ENCODE measurements around the gene PCSK6.
"Not testable (repeated sequence)": the region's sequence is repeated elsewhere in the genome, so short reads cannot be mapped to it uniquely, and the experiment has no call there.

The PCSK6 gene

DNA sequence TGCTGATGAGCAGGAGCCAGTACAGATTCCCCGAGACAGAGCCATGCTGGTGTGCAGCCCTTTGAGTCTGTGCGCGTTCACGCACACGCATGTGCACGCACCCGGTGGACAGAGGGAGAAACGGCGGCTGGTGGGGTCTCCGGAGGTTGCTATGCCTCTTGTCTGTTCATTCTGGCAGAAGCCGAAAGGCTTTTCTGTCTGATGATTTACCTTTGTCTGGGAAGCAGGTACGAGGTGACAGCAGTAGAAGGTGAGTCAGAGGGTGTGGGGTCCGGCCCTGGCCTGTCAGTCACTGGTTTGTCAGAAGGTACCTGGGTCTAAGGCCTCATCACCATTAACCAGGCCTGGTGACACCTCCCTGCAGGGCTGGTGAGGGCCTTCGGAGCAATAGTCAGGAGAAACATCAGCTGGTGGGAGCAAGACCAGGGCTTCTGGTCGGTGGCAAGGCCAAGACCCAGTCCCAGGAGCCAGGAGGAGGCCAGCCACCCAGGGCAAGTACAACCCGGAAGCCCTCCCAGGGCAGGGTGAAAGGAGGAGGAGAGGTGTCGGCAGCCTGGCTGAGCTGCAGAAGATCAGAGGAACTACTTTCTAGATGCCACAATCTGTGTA lies 7.5 kb downstream of the PCSK6 start:
- no peak for DNase-seq

DNA sequence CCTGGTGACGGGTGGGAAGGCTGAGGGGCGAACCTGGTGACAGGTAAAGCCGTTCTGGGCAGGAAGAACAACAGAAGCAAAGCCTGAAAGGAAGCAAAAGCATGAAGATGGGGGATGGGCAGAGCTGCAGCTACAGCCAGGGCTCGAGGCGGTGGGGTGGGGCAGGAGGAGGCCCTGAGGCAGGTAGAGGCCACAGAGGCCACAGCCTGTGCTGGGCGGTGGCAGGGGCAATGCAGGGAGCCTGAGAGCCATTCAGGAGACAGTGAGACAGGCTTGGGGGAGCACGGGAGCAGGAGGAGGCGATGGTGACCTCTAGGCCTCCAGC lies 8.2 kb downstream of the PCSK6 start:
- DNase-seq = no peak

DNA sequence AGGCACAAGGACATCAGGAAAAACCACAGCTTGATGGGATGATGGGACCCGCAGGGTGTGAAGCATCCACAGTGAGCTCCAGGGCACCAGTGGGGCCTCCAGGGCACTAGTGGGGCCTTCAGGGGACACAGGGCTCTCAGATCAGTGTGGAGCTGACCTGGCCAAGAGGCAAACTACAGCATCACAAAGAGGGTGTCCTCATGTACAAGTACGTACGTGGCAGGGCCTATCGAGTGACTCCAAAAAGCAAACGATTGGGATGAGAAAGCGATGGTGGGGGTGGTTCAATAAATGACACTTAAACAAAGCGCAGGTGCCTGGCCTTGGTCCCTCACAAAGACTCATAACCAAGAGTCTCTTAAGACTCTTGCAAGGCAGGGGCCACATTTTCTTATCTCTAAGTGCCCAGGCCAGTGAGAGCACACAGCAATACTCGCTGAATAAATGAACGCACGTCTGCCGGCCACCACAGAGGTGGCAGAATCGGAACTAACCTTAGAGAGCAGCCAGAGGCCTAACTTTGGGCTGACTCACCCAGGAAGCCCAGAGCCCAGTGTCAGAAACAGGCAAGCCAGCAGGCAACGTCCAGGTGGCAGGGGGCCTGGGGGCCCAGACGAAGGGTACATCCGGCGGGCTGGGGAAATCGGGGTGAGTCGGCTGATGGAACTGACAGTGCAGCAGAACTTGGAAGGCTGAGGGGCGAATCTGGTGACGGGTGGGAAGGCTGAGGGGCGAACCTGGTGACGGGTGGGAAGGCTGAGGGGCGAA lies 8.7 kb downstream of the PCSK6 start:
- DNase-seq = no peak

DNA sequence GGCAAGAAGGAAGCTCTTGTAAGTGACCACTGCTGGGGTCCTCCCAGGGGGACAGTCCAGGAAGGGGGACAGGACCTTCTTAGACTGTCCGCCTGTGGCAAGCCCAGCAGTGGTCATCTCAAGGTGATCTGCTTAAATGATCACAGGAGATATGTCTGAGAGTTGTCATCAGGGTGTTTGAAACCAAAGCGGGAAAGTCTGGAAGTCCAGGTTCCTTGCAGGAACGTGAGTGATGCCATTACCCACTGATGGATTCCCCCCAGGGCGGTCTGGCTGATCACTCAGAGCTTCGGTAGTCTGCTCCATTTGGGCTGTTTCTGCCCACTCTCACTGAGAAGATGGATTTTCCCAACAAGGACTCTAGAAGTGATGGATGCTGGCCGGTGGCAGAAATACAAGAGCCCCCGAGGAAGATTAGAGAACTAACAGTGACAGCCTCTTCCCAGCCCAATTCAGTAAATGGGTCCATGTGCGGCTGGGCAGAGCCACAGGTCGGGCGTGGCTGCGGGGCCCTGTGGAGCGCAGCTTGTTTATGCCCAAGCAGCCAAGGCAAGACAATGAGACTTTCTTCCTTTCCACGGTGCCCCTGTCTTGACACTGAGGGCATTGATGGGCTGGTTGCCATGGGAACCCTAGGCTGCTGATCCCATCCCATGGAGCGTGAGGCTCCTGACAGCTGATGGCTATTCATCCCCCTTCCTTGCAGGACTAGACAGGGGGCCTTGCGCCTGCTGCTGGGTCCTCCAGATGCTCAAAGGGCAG lies 9.5 kb downstream of the PCSK6 start:
- DNase-seq = no peak

DNA sequence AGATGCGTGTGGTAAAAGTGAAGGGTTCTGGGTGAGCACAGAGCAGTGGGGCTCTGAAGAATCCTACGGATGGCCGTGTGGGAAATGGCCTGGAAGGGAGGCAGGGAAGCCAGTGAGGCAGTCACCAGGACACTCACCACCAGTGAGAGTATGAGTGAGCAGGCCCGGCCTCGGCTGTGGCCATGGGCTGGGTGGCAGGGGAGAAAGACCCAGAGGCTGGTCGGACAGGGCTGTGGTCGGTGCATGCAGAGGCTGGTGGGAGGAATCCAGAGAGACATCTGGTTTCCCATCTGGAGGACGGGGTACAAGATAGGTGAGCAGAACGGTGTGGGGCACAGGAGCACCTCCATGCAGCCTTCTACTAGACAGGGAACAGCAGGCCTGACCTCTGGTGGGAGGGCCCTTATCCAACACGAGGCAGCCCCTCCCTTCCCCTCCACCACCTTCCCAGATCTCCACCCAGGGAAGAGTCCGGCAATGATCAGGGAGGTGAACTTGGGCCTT lies 10.1 kb downstream of the PCSK6 start:
- no peak for DNase-seq

DNA sequence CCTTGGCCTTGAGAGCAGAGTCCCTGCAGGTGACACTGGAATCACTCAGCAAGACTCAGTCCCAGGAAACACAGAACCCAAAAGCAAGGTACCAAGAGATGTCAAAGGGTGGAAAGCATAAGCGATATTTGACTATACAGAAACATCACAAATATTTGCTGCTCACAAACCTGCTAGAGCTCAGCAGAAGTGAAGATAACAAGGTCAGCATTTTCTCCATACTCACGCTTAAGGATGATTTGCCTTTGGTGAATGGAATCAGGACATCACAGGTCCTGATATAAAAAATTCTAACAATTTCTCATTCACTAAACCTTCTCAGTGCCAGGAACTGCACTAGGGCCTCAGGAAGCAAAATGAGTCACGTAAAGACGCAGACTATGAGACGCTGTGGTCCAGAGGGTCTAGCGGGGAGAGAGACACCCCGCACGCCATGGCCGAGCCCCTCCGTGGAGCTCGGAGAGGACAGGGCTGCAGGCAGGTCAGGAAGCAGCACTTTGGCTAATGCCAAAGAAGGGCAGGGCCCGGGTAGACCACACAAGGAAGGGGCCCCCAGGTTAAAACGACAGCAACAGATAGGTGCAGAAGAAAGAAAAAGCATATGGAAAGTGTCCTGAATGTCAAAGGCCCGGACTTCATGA lies 10.7 kb downstream of the PCSK6 start:
- no peak for DNase-seq

DNA sequence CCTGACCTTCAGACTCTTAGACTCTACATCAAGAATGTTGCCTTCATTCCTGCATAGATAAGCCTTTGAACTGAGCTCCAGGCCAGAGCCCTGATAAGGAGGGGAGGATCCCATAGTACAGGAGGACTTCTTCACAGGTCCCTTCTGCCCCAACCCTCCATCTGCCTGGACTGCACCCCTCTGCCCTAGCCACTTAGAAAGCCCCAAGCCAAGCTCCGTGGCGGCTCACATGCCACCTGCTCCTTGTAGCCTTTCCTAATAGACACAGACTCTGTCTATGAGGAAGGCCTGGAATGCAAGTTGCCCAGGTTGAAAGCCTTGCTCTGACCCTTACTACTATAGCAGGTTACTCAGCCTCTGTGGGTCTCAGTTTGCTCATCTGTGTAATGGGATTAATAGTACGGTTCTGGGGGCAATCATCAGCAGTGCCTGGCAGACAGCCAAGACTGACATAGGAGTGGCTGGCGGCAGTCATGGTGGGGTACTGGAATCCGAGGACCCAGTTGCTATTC lies 11.6 kb downstream of the PCSK6 start:
- no peak for DNase-seq

DNA sequence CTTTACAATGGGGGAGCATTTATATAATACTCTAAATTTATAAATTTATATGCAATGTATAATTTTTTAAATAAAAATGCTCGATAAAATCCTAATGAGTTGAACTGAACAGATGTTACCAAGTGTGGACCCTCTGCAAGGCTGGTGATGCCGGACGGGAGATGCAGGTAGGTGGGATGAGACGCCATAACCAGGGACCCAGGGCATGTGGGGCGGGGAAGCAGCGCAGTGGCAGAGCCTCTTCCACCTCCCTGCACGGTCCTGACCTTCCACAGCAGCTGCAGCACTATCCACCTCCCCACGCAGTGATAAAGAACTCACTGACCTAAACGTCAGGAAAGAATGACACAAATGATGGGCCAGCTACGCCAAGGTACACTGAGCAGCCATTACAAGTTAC lies 12.8 kb downstream of the PCSK6 start:
- no peak for DNase-seq

DNA sequence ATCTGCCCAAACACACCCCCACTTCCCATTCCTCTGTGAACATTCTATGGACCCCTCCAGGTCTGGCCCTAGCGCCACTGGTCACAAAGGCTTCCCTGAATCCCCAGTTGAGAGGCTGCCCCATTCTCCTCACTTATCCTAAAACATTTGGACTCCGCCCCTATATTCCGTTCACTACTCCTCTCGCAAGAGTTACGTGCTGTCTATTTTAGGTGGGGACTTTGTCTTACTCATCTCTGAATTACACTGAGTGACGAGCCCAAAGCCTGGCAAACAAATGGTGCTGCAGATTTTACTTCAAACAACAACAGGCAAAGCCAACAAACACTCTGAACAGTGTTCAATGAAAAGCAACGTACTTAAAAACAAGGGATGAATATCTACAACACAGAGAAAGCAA lies 14.5 kb downstream of the PCSK6 start:
- DNase-seq = no peak

DNA sequence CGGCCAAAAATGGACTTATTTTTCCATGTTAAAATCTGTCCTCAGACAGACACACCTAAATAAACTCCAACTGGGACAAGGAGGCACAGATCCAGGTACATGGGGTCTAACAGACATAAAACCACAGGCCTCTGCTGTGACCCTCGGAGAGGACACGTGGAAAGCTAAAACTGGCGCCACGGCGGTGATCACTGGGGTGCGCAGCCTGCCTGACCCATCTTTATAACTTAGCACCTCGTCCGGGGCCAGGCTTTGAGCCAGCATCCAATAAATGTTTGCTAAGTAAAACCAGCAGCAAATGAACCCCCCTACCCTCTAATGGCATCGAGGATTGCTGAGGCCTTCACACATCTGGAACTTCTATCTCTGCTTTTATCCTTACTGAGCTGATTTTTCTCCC lies 15.3 kb downstream of the PCSK6 start:
- DNase-seq = no peak

DNA sequence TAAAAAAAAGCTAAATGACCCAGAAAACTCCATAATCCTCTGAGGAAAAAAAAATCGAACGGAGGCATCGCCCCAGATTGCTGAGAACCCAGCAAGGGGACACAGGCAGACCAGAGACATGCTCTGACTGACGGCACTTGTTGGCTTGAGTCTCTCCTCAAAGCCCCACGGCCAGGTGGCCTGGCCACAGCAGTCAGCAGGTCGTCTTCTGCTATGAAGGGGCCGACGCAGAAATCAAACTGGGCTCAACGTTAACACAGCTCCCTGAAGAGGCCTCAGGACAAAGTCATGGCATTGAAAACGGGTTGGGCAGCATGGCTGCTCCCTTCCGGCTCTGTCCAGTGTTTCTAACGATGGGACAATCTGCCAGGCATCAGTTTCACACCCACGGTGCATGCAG lies 17.5 kb downstream of the PCSK6 start:
- DNase-seq = no peak

DNA sequence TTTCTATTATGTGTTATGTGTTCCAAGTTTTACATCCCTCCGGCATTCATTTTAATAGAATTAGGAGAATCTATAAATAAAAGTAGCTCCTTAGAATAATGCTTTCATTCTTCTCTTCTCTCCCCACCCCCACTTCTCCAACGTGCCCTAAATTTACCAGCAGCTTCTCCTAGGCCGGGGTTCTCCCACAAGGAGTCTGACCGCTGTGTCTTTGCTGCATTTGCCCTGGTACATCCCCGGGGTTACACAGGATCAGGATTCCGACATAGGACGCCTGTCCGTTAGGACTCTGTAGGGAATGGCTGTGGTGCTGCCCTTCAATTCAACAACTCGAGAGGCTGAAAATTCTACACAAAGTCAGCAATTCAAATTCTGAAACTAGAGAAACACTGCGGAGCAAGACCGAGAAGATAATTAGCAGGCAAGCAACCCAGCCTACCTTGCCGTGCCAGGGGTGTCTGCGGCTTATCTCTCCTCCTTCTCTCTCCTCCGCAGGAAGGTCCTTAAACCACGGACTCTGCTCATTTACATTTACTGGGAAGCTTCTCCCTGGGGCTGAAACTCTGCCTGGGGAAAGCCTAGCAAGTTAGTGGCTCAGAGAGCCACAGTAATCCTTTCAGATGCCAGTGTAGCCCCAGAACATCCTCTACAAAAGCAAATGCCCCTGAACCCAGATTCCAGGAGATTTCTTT lies 18.8 kb downstream of the PCSK6 start:
- no peak for DNase-seq

DNA sequence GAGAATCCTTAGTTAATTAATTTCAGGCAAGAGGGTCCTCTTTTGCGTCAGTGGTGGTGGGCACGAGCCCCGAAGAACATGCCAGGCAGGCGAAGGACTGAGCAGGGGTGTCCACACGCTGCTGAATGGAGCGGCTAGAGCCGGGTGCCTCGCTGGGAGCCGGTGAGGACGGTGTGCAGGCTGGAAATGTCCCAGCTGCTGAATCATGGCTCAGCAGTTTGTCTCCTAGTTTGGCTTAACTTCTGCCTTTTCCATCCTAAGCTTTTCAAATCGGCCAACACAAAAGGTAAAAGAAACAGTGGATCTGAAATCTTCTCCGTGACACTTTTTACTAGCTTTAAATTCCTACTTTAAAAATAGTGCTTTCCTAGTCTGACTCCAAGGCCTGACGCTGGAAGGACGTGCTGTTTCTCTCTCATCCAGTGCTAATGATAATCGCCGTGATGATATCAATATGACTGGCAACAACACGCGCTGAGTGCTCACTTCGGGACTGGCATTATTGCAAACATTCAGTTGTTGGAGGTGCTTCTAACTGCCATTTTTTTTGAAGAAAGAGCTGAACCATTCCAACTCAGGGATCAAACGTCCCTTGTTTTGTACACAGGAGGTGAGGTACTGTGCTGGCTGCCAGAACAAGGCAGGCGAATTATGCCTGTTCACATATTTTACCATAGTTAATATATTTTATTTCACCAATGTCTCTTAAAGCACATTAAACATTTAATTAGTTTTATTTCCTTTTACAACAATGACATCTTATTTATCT lies 19.8 kb downstream of the PCSK6 start:
- no peak for DNase-seq

DNA sequence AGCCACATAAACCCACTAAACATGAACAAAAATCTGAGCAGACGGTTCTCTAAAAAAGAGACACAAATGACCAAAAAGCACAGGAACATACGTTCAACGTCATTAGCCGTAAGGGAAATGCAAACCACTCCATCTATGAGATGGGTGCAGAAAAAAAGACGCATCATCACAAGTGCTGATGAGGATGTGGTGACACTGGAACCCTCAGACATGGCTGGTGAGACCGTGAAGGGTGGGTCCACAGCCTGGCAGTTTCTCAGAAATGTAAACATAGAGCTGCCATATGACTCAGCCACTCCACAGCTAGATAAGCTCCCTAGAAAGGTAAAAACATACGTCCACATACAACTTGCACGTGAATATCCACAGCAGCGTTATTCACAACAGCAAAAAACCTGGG lies 23.3 kb downstream of the PCSK6 start:
- no peak for DNase-seq

DNA sequence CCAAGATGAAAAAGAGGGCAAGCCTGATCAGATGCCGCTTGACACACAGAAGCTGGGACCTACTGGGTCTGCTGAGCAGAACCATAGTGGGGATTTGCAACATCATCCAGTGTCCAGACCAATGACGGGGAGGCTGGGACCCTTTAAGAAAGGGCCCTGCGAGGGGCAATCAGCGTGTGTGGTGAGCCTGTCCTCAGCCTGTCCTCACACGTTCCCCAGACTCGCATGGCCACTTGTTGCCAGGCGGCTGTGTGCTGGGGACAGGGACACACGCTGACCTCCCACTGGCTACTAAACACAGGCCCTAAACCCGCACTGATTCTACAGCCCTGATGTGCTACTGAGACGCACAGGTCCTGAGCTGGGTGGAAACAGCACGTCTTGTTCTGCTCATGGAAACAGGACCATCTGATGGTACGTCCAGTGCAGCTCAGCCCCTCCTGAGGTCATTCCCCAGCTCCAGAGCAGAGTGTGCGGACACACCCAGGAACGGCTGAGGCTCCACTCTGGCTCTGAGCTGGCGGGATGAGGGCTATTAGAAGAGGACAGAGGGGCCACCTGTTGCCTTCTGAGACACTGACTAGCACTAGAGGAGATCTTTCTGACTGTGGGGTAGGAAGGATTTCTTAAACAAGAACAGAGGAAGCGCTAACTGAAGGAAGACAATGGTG lies 24.4 kb downstream of the PCSK6 start:
- no peak for DNase-seq

DNA sequence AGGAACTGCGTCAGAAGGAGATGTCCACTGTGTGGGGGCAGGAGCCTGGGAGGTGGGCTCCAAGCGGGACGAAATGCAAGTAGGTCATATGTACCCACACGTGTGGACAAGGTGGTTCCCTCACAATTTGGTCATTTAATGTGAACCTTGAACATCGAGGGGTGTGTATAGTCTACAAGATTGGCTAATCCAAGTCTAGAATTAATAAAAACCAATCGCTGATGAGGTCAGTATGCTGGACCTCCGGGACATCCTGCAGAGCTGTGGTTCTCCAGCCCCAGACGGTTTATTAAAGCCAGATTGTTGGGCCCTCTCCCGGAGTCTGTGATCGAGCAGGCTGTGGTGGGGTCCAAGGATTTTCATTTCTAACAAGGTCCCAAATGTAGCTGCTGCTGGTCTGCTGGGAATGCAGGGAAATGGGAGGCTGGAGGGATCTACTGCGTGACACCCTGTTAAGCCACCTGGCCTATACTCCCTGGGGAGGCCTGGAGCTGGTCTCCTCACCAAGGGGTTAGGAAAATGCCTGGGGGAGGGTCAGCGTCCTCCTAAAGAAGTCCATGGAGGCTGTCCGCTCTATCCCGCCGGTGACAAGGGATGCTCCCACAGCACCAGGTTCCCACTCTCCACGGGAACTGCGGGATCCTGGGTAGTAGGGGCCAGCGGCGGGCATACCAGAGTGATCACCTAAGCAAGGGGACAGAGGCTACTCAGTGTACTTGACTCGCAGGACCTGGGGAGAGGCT lies 25.1 kb downstream of the PCSK6 start:
- no peak for DNase-seq

DNA sequence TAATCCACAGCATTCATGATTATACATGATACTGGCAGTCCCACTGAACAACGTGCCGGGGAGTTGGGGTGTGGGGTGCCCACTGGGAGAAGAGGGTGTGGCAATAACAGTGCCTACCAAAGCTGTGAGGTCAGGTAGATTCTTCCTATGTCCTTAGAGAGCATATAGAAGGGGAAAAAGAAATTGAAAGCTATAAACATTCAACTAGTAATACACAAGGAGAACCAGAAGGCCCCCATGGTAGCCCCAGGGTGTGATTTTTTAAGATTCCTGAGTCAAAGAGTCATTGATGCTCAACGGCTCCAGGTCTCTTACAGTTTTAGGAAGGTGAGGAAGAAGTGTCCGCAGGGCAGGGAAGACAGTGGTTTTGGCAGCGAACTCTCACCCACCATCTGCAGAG lies 25.8 kb downstream of the PCSK6 start:
- not testable (repeated sequence) for DNase-seq

DNA sequence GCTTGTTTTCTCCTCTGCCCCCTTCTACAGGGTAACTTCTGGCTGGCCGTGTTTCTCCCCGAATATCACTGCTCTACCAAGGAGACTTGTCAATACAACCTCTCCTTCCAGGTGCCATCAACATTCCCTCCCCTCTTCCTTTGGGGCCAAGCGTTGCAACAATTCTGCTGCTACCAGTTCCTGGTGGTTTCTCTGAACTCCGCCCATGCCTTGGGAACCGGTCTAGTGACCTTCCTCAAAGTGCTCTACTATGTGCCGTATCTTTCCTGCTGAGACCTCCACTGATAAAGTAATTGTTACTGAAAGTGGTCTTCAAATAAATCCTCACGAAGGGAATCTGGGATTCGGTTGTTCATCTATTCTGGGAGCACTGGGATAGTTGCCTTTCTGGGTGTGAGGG lies 26.2 kb downstream of the PCSK6 start:
- DNase-seq = no peak

DNA sequence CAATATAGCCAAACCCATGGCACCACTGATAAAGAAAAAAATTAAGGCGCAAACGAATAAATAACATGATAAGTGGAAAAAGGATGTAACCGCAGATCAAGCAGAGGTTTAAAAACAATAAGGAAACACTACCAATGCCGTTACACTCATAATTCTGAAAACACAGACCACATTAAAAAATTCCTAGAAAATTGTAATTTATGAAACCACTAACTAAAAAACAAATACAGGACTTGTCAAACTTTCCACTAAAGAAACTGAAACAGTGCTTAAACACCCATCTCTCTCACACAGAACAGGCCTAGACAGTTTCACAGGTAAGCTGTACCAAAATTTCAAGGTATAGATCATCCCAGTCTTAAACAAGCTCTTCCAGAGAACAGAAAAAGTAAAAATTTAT lies 28.4 kb downstream of the PCSK6 start:
- DNase-seq = no peak

DNA sequence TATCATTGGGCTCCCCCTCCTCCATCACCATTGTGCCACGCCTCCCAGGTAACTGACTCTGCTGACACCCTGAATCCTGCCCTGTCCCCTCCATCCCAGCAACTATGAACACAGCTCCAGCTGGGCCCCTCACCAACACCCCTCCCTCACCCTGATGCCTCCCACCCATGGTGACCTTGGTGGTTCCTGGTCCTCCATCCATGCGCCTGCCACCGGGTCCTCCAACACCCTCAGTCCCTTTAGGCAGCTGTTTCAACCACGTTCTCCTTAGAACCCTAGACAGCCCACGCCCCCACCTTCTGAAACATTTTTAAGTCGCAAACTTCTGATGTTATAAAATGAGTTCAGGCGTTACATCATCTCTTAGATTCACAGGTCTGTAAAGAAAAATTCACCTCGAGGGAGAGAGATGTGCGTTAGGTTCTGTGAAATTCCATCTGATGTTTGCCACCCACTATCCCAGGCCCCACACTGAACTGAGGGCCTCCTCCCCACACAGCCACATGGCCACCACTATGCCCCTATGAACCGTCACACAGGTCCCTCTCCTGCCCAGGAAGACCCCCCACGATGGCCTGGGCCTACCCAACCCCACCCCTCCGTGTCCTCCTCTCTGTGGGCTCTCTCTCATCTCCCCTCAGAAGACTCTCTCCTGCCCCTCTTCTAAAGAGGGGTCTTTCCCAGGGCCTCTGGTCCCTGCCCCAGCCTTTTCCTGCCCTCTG lies 29.8 kb downstream of the PCSK6 start:
- no peak for DNase-seq
